ENCODE data around the gene ADCY2. TPM values are rescaled to one million over a fixed set of nuclear protein-coding genes. Genes with fewer than 3 reads are reported as not detected.
A peak's percentile ranks its signal among the peaks of the same experiment; 100 is the strongest.

The ADCY2 gene
- total RNA-seq, 1 experiment from 2014 or later: not detected

DNA sequence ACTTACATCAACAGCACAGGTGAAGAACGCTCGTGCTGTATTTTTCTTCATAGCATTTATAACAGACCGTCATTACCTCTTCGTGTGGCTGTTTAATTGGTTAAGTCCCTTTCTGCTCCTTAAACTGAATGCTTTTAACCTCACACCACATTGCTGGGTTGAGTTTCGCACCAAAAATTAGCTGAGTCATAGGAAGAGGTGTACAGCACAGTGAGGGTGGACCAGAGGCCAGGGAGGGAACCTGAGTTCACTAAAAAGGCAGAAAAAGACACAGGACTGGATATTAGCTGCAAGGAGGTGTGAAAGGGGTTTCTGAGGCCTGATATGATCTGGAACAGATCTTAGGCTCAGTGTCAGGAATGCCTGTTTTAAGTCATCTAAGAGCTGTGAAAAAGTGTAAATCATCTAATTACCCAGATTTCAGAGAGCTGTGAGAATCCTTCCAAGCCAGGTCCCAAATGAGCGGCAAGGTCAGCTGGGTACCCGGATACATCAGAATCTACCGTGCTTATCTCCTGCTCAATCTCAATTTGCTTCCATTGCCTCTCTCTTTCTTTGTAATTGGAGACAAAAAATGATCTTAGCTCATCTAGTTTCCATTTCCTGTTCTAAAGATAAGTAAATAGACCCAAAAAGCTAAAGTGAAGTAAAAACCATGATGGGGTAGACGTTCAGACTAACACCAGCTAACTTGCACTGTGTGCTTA is 462.1 kb downstream of the ADCY2 start:
- CTCF ChIA-PET: interaction anchor here (0.5 kb wide), 1 partner anchor 33 kb away, joined by 7 read pairs; no protein-coding TSS in a partner anchor
- no peak overlapping the region for H3K4me3 Mint-ChIP-seq (ENCODE audit: low read depth, unreplicated experiment)
- no peak overlapping the region for H3K27ac Mint-ChIP-seq (ENCODE audit: unreplicated experiment)
- TF ChIP-seq CTCF (IDR thresholded peaks at IDR 0.05; ENCODE audit: unreplicated experiment): no peak
- intact Hi-C loops (cut with micrococcal nuclease; ENCODE audit: unreplicated experiment): loop anchor here (2.0 kb wide), 1 partner anchor 597 kb away; no protein-coding TSS in a partner anchor
- peaks cover 2% of the 10 kb centered on the region for H3K9me3 Mint-ChIP-seq (ENCODE audit: low read depth, unreplicated experiment)
- H3K36me3 Mint-ChIP-seq (ENCODE audit: insufficient read depth, unreplicated experiment): peaks cover 12% of the 10 kb centered on the region
- DNase-seq: no peak
- H3K4me1 Mint-ChIP-seq (ENCODE audit: low read depth, unreplicated experiment): no peaks in the 10 kb centered on the region
- no TSS peak for BruUV-seq (replicated peaks)
- no peaks in the 10 kb centered on the region for H3K27me3 Mint-ChIP-seq (ENCODE audit: unreplicated experiment)

GRCh38 chr5:7866196-7866595 is 470.3 kb downstream of the ADCY2 start:
- TF ChIP-seq CTCF (IDR thresholded peaks at IDR 0.05; ENCODE audit: unreplicated experiment): no peak
- CTCF ChIA-PET: no interaction called here
- no peak for DNase-seq
- BruUV-seq (replicated peaks): no TSS peak
- Mint-ChIP-seq H3K36me3 (ENCODE audit: insufficient read depth, unreplicated experiment) (peaks cover 39% of the 10 kb centered on the region), H3K9me3 (ENCODE audit: low read depth, unreplicated experiment) (no peaks in the 10 kb centered on the region), H3K4me3 (ENCODE audit: low read depth, unreplicated experiment) (no peak overlapping the region), H3K27me3 (ENCODE audit: unreplicated experiment) (no peaks in the 10 kb centered on the region), H3K27ac (ENCODE audit: unreplicated experiment) (no peak overlapping the region), H3K4me1 (ENCODE audit: low read depth, unreplicated experiment) (peaks cover 9% of the 10 kb centered on the region)
- intact Hi-C loops (cut with micrococcal nuclease; ENCODE audit: unreplicated experiment): no loop called here

- CTCF ChIA-PET: no interaction called here
- no TSS peak for BruUV-seq (replicated peaks)
- no peak overlapping the region for H3K4me3 Mint-ChIP-seq (ENCODE audit: low read depth, unreplicated experiment)
- H3K9me3 Mint-ChIP-seq (ENCODE audit: low read depth, unreplicated experiment): no peaks in the 10 kb centered on the region
- no peak for DNase-seq
- no peak for TF ChIP-seq CTCF (IDR thresholded peaks at IDR 0.05; ENCODE audit: unreplicated experiment)
- no peak overlapping the region for H3K27ac Mint-ChIP-seq (ENCODE audit: unreplicated experiment)
- peaks cover 20% of the 10 kb centered on the region for H3K4me1 Mint-ChIP-seq (ENCODE audit: low read depth, unreplicated experiment)
- H3K36me3 Mint-ChIP-seq (ENCODE audit: insufficient read depth, unreplicated experiment): peaks cover 35% of the 10 kb centered on the region
- intact Hi-C loops (cut with micrococcal nuclease; ENCODE audit: unreplicated experiment): no loop called here
- no peaks in the 10 kb centered on the region for H3K27me3 Mint-ChIP-seq (ENCODE audit: unreplicated experiment)
These were observed 471.3 kb downstream of the ADCY2 start for GRCh38 chr5:7867260-7867659.

DNA sequence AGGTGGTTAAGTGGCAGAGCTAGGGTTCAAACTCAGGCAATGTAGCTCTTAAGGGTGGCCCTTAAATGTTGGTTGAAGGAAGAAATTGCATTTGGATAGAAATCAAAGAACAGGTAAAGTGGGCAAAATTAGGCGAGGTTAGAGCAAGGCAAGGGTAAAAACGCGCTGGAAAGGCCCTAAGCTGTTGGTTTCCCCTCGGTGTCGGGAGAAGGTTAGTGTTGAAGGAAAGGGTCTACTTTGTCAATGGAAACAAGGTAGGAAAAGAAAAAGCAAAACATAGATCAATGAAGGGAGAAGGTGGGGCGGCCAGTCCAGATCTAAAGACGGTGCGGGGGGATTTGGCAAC is 472.5 kb downstream of the ADCY2 start:
- peaks cover 35% of the 10 kb centered on the region for H3K36me3 Mint-ChIP-seq (ENCODE audit: insufficient read depth, unreplicated experiment)
- no peaks in the 10 kb centered on the region for H3K9me3 Mint-ChIP-seq (ENCODE audit: low read depth, unreplicated experiment)
- no peaks in the 10 kb centered on the region for H3K27me3 Mint-ChIP-seq (ENCODE audit: unreplicated experiment)
- CTCF ChIA-PET: no interaction called here
- peak overlapping the region; percentile 78 for H3K27ac Mint-ChIP-seq (ENCODE audit: unreplicated experiment)
- no peak for DNase-seq
- H3K4me1 Mint-ChIP-seq (ENCODE audit: low read depth, unreplicated experiment): peaks cover 31% of the 10 kb centered on the region
- H3K4me3 Mint-ChIP-seq (ENCODE audit: low read depth, unreplicated experiment): peak overlapping the region; percentile 88
- no TSS peak for BruUV-seq (replicated peaks)
- TF ChIP-seq CTCF (IDR thresholded peaks at IDR 0.05; ENCODE audit: unreplicated experiment): no peak
- intact Hi-C loops (cut with micrococcal nuclease; ENCODE audit: unreplicated experiment): no loop called here
